ENCODE measurements around the gene KRT2. TPM values are rescaled to one million over a fixed set of nuclear protein-coding genes. Genes with fewer than 3 reads are reported as not detected.
A peak's percentile ranks its signal among the peaks of the same experiment; 100 is the strongest.

Gene KRT2
- total and polyA plus RNA-seq, 7 experiments from 2014 or later = 0.29 to 4.7 (median 2.2) TPM; not detected in 1

DNA sequence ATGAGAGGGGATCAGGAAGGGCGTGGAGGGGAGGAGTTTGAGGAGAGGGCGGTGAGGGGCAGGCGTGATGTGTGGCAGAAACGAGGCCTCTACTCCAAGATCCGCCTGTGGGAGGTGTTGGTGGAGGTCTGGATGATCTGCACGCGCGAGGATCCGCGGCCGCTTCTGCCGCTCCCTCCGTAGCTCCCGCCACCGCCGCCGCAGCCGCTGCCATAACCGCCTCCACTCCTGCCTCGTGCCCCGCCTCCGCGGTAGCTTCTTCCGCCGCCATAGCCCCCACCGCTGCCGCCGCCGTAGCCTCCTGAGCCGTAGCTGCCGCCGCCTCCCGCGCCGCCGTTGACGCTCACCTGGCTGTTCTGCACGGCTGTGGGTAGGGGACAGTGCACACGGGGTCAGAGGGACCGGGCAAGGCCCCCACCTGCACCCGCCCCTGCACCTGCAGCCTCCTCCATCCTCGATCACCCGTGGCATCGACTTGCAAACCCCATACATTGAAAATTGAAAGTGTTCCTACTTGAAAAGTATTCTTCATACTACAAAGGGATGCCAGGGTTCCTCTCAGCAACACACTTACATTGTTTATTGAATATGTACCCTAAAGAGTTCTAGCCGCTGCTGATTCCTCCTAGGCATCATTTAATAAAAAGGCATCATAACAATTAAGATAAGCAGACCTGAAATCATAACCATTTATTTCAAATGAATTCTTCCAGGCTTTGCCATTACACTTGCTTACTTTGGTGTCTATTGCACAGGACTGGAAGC, 39.2 kb upstream of the KRT2 start:
- peak; percentile 46 to 74 (median 71) for DNase-seq
- ChIA-PET POLR2A (interaction anchor here (1.0 to 6.5 kb wide), 17 partner anchors 10 to 107 kb away, joined by 3 to 44 read pairs (median 5); partner anchors contain the start of gene KRT1), CTCF (interaction anchor here (0.7 to 2.2 kb wide), 10 partner anchors 10 to 188 kb away, joined by 3 to 12 read pairs (median 4); no protein-coding TSS in a partner anchor)
- intact Hi-C loops (cut with micrococcal nuclease) = loop anchor here (1.0 to 5.0 kb wide), 7 partner anchors 10 to 181 kb away; no protein-coding TSS in a partner anchor
- Histone ChIP-seq H3K36me3 (ENCODE audit: control insufficient read depth in 2 of 3, insufficient read depth in 3 of 3, low read length in 3 of 3) (no peaks in the 10 kb centered on the region), H3K27ac (ENCODE audit: low read depth, low read length) (peak overlapping the region; percentile 68), H3K4me1 (ENCODE audit: control insufficient read depth in 2 of 2, insufficient read depth in 2 of 2, low read length in 2 of 2) (peaks cover 5 to 27% of the 10 kb centered on the region in 2 donors), H3K4me3 (ENCODE audit: low read length) (peak overlapping the region; percentile 50), H3K27me3 (ENCODE audit: control insufficient read depth in 2 of 2, insufficient read depth in 2 of 2, low read length in 2 of 2) (no peaks in the 10 kb centered on the region), H3K9me3 (ENCODE audit: control insufficient read depth in 2 of 3, low read length in 3 of 3) (no peaks in the 10 kb centered on the region)
- peak; percentile 91 for ATAC-seq
- H3K36me3 Mint-ChIP-seq = peaks cover 0 to 1% (median 0%) of the 10 kb centered on the region in 5 donors
- H3K4me1 Mint-ChIP-seq = peaks cover 8 to 63% (median 55%) of the 10 kb centered on the region in 7 donors
- H3K9me3 Mint-ChIP-seq = no peaks in the 10 kb centered on the region
- peaks cover 0 to 79% (median 0%) of the 10 kb centered on the region in 5 donors for H3K27me3 Mint-ChIP-seq
- peak overlapping the region in 8 of 9 donors; percentile 90 to 98 (median 97) for H3K27ac Mint-ChIP-seq
- H3K4me3 Mint-ChIP-seq = peak overlapping the region; percentile 85 to 97 (median 91)

DNA sequence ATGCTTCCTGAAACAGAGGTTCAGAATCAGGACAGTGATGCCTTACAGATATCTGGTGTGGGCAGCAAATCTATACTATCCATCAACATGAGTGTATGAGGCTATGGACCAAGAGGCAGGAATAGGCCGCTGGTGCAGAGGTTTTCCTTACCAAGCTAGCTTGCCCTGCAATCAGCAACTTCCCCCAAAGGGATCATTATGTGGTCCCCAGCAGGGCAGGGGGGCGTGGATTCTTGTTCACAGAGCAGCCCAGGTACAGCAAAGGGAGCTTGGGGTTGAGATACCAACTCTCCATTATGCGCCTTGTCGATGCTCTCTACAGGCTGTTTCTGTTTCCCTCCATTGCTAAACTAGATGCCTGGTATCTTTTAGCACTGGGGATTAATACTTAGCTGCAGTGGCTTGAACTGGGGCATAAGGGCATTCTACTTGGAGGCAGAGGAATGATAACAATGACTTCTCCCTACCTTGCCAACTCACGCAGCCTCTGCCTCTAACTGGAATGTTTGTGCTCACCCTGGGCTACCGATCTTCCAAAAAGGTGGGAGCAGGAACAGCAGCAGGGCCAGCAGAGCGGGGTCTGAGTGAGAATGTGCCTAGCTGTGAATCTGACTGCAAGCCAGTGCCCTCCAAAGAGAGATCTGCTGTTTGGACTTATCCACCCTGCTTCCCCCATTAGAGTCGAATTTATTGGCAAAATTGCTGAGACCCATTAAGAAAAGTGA, 38.5 kb upstream of the KRT2 start:
- no peaks in the 10 kb centered on the region for H3K27me3 ChIP-seq (ENCODE audit: control insufficient read depth in 2 of 2, insufficient read depth in 2 of 2, low read length in 2 of 2)
- peak overlapping the region; percentile 50 for H3K4me3 ChIP-seq (ENCODE audit: low read length)
- ATAC-seq = no peak

DNA sequence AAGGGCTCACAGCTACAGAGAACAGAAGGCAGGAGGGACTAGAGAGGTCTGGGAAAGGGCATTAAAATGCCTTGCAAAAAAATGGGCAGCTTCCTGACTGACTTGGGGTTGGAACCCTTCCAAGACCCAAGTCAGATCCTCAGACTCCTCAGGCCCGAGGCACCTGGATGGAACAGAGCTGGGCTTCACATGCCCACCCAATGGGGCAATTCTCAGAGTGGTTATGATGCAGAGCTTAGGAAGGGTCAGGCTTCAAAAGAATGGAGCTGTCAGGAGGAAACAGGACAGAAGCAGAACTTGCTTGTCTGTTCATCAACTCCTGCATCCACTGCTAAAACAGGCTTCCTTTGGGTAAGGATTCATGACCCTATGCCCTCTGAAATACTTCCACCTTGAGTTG, 37.9 kb upstream of the KRT2 start:
- Mint-ChIP-seq H3K27ac (peak overlapping the region in 8 of 9 donors; percentile 90 to 98 (median 97)), H3K36me3 (peaks cover 0 to 1% (median 0%) of the 10 kb centered on the region in 5 donors), H3K4me3 (peak overlapping the region in 9 of 10 donors; percentile 38 to 96 (median 90)), H3K4me1 (peaks cover 8 to 61% (median 55%) of the 10 kb centered on the region in 7 donors), H3K9me3 (no peaks in the 10 kb centered on the region), H3K27me3 (peaks cover 0 to 76% (median 0%) of the 10 kb centered on the region in 5 donors)
- ChIA-PET CTCF (interaction anchor here (1.1 to 2.1 kb wide), 4 partner anchors 18 to 181 kb away, joined by 4 to 12 read pairs (median 4); no protein-coding TSS in a partner anchor), POLR2A (interaction anchor here (0.6 to 6.5 kb wide), 11 partner anchors 9 to 105 kb away, joined by 3 to 44 read pairs (median 5); partner anchors contain the start of gene KRT1)
- intact Hi-C loops (cut with micrococcal nuclease) = loop anchor here (5.0 kb wide), 2 partner anchors 43 to 182 kb away; no protein-coding TSS in a partner anchor
- Histone ChIP-seq H3K27ac (ENCODE audit: low read depth, low read length) (peak overlapping the region; percentile 68), H3K4me1 (ENCODE audit: control insufficient read depth in 2 of 2, insufficient read depth in 2 of 2, low read length in 2 of 2) (peaks cover 5 to 27% of the 10 kb centered on the region in 2 donors), H3K9me3 (ENCODE audit: control insufficient read depth in 2 of 3, low read length in 3 of 3) (no peaks in the 10 kb centered on the region), H3K27me3 (ENCODE audit: control insufficient read depth in 2 of 2, insufficient read depth in 2 of 2, low read length in 2 of 2) (no peaks in the 10 kb centered on the region), H3K36me3 (ENCODE audit: control insufficient read depth in 2 of 3, insufficient read depth in 3 of 3, low read length in 3 of 3) (no peaks in the 10 kb centered on the region), H3K4me3 (ENCODE audit: low read length) (no peak overlapping the region)
- no peak for ATAC-seq
- no peak for DNase-seq

More for the DNA sequence above, 38.5 kb upstream of the KRT2 start:
- no peaks in the 10 kb centered on the region for H3K9me3 Mint-ChIP-seq
- no peaks in the 10 kb centered on the region for H3K9me3 ChIP-seq (ENCODE audit: control insufficient read depth in 2 of 3, low read length in 3 of 3)
- no peaks in the 10 kb centered on the region for H3K36me3 ChIP-seq (ENCODE audit: control insufficient read depth in 2 of 3, insufficient read depth in 3 of 3, low read length in 3 of 3)
- H3K4me1 ChIP-seq (ENCODE audit: control insufficient read depth in 2 of 2, insufficient read depth in 2 of 2, low read length in 2 of 2) = peaks cover 5 to 27% of the 10 kb centered on the region in 2 donors
- H3K27ac Mint-ChIP-seq = peak overlapping the region in 8 of 9 donors; percentile 90 to 98 (median 97)
- H3K36me3 Mint-ChIP-seq = peaks cover 0 to 1% (median 0%) of the 10 kb centered on the region in 5 donors
- ChIA-PET CTCF (interaction anchor here (0.7 to 2.2 kb wide), 9 partner anchors 9 to 189 kb away, joined by 3 to 12 read pairs (median 4); no protein-coding TSS in a partner anchor), POLR2A (interaction anchor here (0.9 to 6.5 kb wide), 17 partner anchors 9 to 106 kb away, joined by 3 to 44 read pairs (median 5); partner anchors contain the start of gene KRT1)
- peak overlapping the region; percentile 68 for H3K27ac ChIP-seq (ENCODE audit: low read depth, low read length)
- H3K27me3 Mint-ChIP-seq = peaks cover 0 to 78% (median 0%) of the 10 kb centered on the region in 5 donors
- intact Hi-C loops (cut with micrococcal nuclease) = loop anchor here (1.0 to 5.0 kb wide), 7 partner anchors 9 to 182 kb away; no protein-coding TSS in a partner anchor
- peaks cover 8 to 61% (median 55%) of the 10 kb centered on the region in 7 donors for H3K4me1 Mint-ChIP-seq
- DNase-seq = no peak
- peak overlapping the region; percentile 85 to 97 (median 91) for H3K4me3 Mint-ChIP-seq

DNA sequence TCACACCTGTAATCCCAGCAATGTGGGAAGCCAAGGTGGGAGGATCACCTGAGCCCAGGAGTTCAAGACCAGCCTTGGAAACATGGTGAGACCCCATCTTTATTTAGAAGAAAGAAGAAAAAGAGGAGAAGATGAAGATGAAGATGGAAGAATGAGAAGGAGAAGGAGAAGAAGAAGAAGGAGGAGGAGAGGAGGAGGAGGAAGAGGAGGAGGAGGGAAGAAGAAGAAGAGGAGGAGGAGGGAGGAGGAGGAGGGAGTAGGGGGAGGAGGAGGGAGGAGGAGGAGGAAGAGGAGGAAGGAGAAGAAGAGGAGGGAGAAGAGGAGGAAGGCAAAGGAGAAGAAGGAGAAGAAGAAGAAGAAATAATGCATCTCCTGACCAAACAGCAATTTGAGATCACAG, 37.2 kb upstream of the KRT2 start:
- Mint-ChIP-seq H3K36me3 (peaks cover 0 to 1% (median 0%) of the 10 kb centered on the region in 5 donors), H3K27ac (peak overlapping the region in 8 of 9 donors; percentile 90 to 98 (median 97)), H3K27me3 (peaks cover 0 to 73% (median 0%) of the 10 kb centered on the region in 5 donors), H3K9me3 (no peaks in the 10 kb centered on the region), H3K4me3 (peak overlapping the region in 3 of 10 donors; percentile 88 to 91 (median 91)), H3K4me1 (peaks cover 8 to 67% (median 59%) of the 10 kb centered on the region in 7 donors)
- H3K4me3 ChIP-seq (ENCODE audit: low read length) = no peak overlapping the region
- no peak for ATAC-seq
- ChIA-PET POLR2A (interaction anchor here (0.5 to 6.5 kb wide), 7 partner anchors 8 to 105 kb away, joined by 3 to 44 read pairs (median 8); partner anchors contain the start of genes KRT1 and KRT73), CTCF (interaction anchor here (1.1 kb wide), 1 partner anchor 181 kb away, joined by 5 read pairs; no protein-coding TSS in a partner anchor)
- intact Hi-C loops (cut with micrococcal nuclease) = no loop called here
- no peaks in the 10 kb centered on the region for H3K27me3 ChIP-seq (ENCODE audit: control insufficient read depth in 2 of 2, insufficient read depth in 2 of 2, low read length in 2 of 2)
- no peaks in the 10 kb centered on the region for H3K9me3 ChIP-seq (ENCODE audit: control insufficient read depth in 2 of 3, low read length in 3 of 3)
- no peak overlapping the region for H3K27ac ChIP-seq (ENCODE audit: low read depth, low read length)
- H3K4me1 ChIP-seq (ENCODE audit: control insufficient read depth in 2 of 2, insufficient read depth in 2 of 2, low read length in 2 of 2) = peaks cover 5 to 27% of the 10 kb centered on the region in 2 donors
- no peak for DNase-seq
- H3K36me3 ChIP-seq (ENCODE audit: control insufficient read depth in 2 of 3, insufficient read depth in 3 of 3, low read length in 3 of 3) = no peaks in the 10 kb centered on the region

DNA sequence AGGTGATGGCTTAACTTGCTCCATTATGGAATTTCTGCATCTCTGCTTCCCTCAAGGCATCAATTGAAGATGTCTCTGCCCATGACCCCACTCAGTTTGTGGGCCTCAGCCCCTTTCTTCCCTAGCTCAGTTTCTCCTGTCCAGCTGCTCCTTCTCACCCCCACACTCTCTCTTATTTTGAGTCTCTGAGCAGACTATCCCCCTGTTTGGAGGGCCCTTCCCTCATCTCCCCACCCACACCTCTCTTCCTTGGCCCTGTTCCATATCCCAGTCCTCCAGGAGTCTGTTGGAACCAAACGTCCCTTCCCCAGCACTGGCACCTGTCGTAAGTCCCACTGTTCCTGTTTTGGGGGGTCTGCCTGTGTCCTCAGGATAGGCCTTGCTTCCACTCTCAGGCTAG, 36.5 kb upstream of the KRT2 start:
- Histone ChIP-seq H3K36me3 (ENCODE audit: control insufficient read depth in 2 of 3, insufficient read depth in 3 of 3, low read length in 3 of 3) (no peaks in the 10 kb centered on the region), H3K4me1 (ENCODE audit: control insufficient read depth in 2 of 2, insufficient read depth in 2 of 2, low read length in 2 of 2) (peaks cover 5 to 27% of the 10 kb centered on the region in 2 donors), H3K9me3 (ENCODE audit: control insufficient read depth in 2 of 3, low read length in 3 of 3) (no peaks in the 10 kb centered on the region), H3K27ac (ENCODE audit: low read depth, low read length) (no peak overlapping the region), H3K27me3 (ENCODE audit: control insufficient read depth in 2 of 2, insufficient read depth in 2 of 2, low read length in 2 of 2) (no peaks in the 10 kb centered on the region), H3K4me3 (ENCODE audit: low read length) (no peak overlapping the region)
- intact Hi-C loops (cut with micrococcal nuclease) = no loop called here
- CTCF ChIA-PET = no interaction called here
- Mint-ChIP-seq H3K4me3 (no peak overlapping the region), H3K27me3 (peaks cover 0 to 77% (median 0%) of the 10 kb centered on the region in 5 donors), H3K9me3 (no peaks in the 10 kb centered on the region), H3K4me1 (peaks cover 8 to 74% (median 65%) of the 10 kb centered on the region in 7 donors), H3K36me3 (peaks cover 0 to 1% (median 0%) of the 10 kb centered on the region in 5 donors), H3K27ac (peak overlapping the region in 5 of 9 donors; percentile 54 to 97 (median 79))
- ATAC-seq = no peak
- DNase-seq = no peak
- POLR2A ChIA-PET = interaction anchor here (0.6 to 6.5 kb wide), 4 partner anchors 16 to 78 kb away, joined by 3 to 43 read pairs (median 4); no protein-coding TSS in a partner anchor
